HEK293 (cell line): Measurements from ENCODE around the gene KIF26B.

Source experiments
- CTCF ChIA-PET: fragments of 350-600 bp; formaldehyde crosslinking; extraction: SDS; loops from one replicate; lab custom pipeline; 2021; ENCODE audit warnings: antibody characterized with exemption; lab: Yijun Ruan, JAX
- POLR2A ChIA-PET: fragments of 300-600 bp; formaldehyde crosslinking; extraction: SDS; loops from one replicate; lab custom pipeline; 2020; ENCODE audit warnings: antibody characterized with exemption, inconsistent platforms; lab: Yijun Ruan, JAX
- H3K27ac ChIP-seq: fragments of 200-500 bp; sonication (Bioruptor generic); 2 replicates; pipeline ENCODE4 v1.5.1; 2014; ENCODE audit warnings: low read depth, low read length, control low read depth, inconsistent platforms; ENCODE audit errors: extremely low read depth
- H3K36me3 ChIP-seq, 2 experiments: fragments of 200-500 bp in 1 of 2; sonication (Bioruptor generic) in 1 of 2; 1 replicate in 1 of 2; 2 replicates in 1 of 2; pipeline ENCODE4 v1.5.1; 2014 to 2017; ENCODE audit warnings: inconsistent platforms in 2 of 2, low read length in 2 of 2; ENCODE audit not compliant: control insufficient read depth in 2 of 2, insufficient read depth in 1 of 2
- H3K4me1 ChIP-seq: fragments of 200-500 bp; sonication (Bioruptor generic); 2 replicates; pipeline ENCODE4 v1.5.1; 2014; ENCODE audit warnings: mild to moderate bottlenecking, low read length, inconsistent platforms; ENCODE audit not compliant: control insufficient read depth, insufficient read depth
- H3K4me3 ChIP-seq: 2 replicates; pipeline ENCODE4 v1.5.1; 2011; ENCODE audit warnings: low read depth, mild to moderate bottlenecking, control low read depth, low read length, moderate library complexity
- H3K9me3 ChIP-seq: fragments of 200-500 bp; sonication (Bioruptor generic); 2 replicates; pipeline ENCODE4 v1.5.1; 2014; ENCODE audit warnings: low read depth, low read length, inconsistent platforms; ENCODE audit not compliant: control insufficient read depth, insufficient read depth
- AEBP2 ChIP-seq: fragments of 450-650 bp; formaldehyde crosslinking; IDR thresholded peaks from 2 replicates; pipeline ENCODE4 v1.5.1; 2016; ENCODE audit warnings: missing biosample characterization, missing genetic modification characterization, borderline replicate concordance
- MYNN ChIP-seq: fragments of 450-650 bp; formaldehyde crosslinking; IDR thresholded peaks from 2 replicates; pipeline ENCODE4 v1.5.1; 2016; ENCODE audit warnings: missing biosample characterization, missing genetic modification characterization, borderline replicate concordance
- YY1 ChIP-seq: fragments of 450-650 bp; formaldehyde crosslinking; IDR thresholded peaks from 2 replicates; pipeline ENCODE4 v1.5.1; 2018; ENCODE audit warnings: missing biosample characterization, missing genetic modification characterization
- ZBTB11 ChIP-seq: fragments of 450-650 bp; formaldehyde crosslinking; conservative IDR thresholded peaks from 2 replicates; pipeline ENCODE4 v1.5.1; 2016; ENCODE audit warnings: low read depth, missing biosample characterization, missing genetic modification characterization
- ZBTB7A ChIP-seq: fragments of 450-650 bp; formaldehyde crosslinking; IDR thresholded peaks from 2 replicates; pipeline ENCODE4 v1.5.1; 2016; ENCODE audit warnings: low read depth, missing biosample characterization, missing genetic modification characterization
- ZFHX2 ChIP-seq: fragments of 450-650 bp; formaldehyde crosslinking; conservative IDR thresholded peaks from 2 replicates; pipeline ENCODE4 v1.5.1; 2016; ENCODE audit warnings: missing biosample characterization, missing genetic modification characterization
- ZNF18 ChIP-seq: fragments of 450-650 bp; formaldehyde crosslinking; IDR thresholded peaks from 2 replicates; pipeline ENCODE4 v1.5.1; 2016; ENCODE audit warnings: missing biosample characterization, missing genetic modification characterization
- ZNF221 ChIP-seq: fragments of 450-650 bp; formaldehyde crosslinking; IDR thresholded peaks from 2 replicates; pipeline ENCODE4 v1.5.1; 2017; ENCODE audit warnings: missing biosample characterization, missing genetic modification characterization, borderline replicate concordance
- ZNF266 ChIP-seq: fragments of 450-650 bp; formaldehyde crosslinking; IDR thresholded peaks from 2 replicates; pipeline ENCODE4 v1.5.1; 2016; ENCODE audit warnings: missing biosample characterization, missing genetic modification characterization, low read depth
- ZNF398 ChIP-seq: fragments of 450-650 bp; formaldehyde crosslinking; IDR thresholded peaks from 2 replicates; pipeline ENCODE4 v1.5.1; 2017; ENCODE audit warnings: missing biosample characterization, missing genetic modification characterization
- ZNF416 ChIP-seq: fragments of 450-650 bp; formaldehyde crosslinking; IDR thresholded peaks from 2 replicates; pipeline ENCODE4 v1.5.1; 2016; ENCODE audit warnings: missing biosample characterization, missing genetic modification characterization
- ZNF473 ChIP-seq: fragments of 450-650 bp; formaldehyde crosslinking; IDR thresholded peaks from 2 replicates; pipeline ENCODE4 v1.5.1; 2017; ENCODE audit warnings: missing biosample characterization, missing genetic modification characterization
- ZNF529 ChIP-seq: fragments of 450-650 bp; formaldehyde crosslinking; IDR thresholded peaks from 2 replicates; pipeline ENCODE4 v1.5.1; 2017; ENCODE audit warnings: missing genetic modification characterization, missing biosample characterization; ENCODE audit not compliant: insufficient replicate concordance
- ZNF530 ChIP-seq: fragments of 450-650 bp; formaldehyde crosslinking; IDR thresholded peaks from 2 replicates; pipeline ENCODE4 v1.5.1; 2016; ENCODE audit warnings: low read depth, missing biosample characterization, missing genetic modification characterization
- ZNF561 ChIP-seq: fragments of 450-650 bp; IDR thresholded peaks from 2 replicates; pipeline ENCODE4 v1.5.1; 2018; ENCODE audit warnings: missing biosample characterization, missing genetic modification characterization, borderline replicate concordance
- ZNF658 ChIP-seq: fragments of 450-650 bp; formaldehyde crosslinking; IDR thresholded peaks from 2 replicates; pipeline ENCODE4; 2016; ENCODE audit warnings: missing biosample characterization, missing genetic modification characterization
- ZNF768 ChIP-seq: fragments of 450-650 bp; formaldehyde crosslinking; IDR thresholded peaks from 2 replicates; pipeline ENCODE4 v1.5.1; 2018; ENCODE audit warnings: missing biosample characterization, mild to moderate bottlenecking, missing genetic modification characterization
- ZNF792 ChIP-seq: fragments of 450-650 bp; formaldehyde crosslinking; IDR thresholded peaks from 2 replicates; pipeline ENCODE4 v1.5.1; 2016; ENCODE audit warnings: missing biosample characterization, missing genetic modification characterization
- TF ChIP-seq, protein P1 (sequence below): fragments of 450-650 bp; formaldehyde crosslinking; IDR thresholded peaks from 2 replicates; pipeline ENCODE4 v1.5.1; 2016; ENCODE audit warnings: missing biosample characterization, missing genetic modification characterization

Gene KIF26B

DNA sequence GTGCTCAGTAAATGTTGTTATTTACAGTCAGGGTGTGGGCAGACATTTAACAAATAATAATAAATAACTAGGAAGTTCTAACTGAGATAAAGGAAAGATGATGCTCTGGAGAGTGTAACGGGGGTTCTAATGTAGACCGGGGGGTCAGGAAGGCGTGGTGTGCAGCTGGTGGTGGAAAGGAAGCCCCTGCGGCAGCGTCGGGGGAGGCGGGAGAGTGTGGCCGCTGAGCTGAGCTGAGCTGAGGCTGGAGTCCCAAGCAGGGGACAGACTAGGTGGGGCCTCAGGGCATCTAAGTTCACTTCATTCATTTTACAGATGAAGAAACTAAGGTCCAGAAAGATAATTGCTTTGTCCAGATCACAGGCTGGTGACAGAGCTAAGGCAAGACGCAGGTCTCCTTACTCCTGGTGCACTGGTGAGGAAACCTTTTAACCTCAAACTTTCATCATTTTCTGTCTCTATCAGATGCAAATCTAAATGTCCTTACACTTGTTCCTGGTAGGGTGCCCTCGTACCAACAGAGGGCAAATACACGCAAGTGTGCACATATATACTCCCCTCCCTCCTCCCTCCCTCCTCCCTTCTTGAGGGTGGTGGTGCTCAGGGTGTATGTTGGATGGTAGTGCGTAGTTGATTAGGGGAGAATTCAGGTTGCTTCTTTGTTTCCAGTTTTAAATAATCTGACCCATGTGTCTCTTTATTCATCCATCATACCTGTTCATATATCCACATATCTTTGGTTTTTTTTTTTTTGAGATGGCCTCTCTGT, 44.1 kb downstream of the KIF26B start (continued):
- no peak for TF ChIP-seq ZNF398
- TF ChIP-seq YY1 (tag by site-specific recombination): no peak
- TF ChIP-seq ZBTB11 (tag by site-specific recombination): no peak
- TF ChIP-seq ZNF221 (tag by site-specific recombination): no peak
- no peak for TF ChIP-seq AEBP2 (tag by site-specific recombination)
- no peak for TF ChIP-seq ZNF416 (tag by site-specific recombination)
- TF ChIP-seq ZNF792 (tag by site-specific recombination): no peak
- no peak for TF ChIP-seq ZNF530 (tag by site-specific recombination)

GRCh38 chr1:245200146-245200545, 45.4 kb downstream of the KIF26B start:
- Histone ChIP-seq H3K4me3 (no peak overlapping the region), H3K4me1 (no peaks in the 10 kb centered on the region), H3K27ac (no peak overlapping the region), H3K9me3 (no peaks in the 10 kb centered on the region), H3K36me3 (no peaks in the 10 kb centered on the region)
- TF ChIP-seq ZNF658 (tag by site-specific recombination) (no peak), MYNN (tag by site-specific recombination) (no peak), ZBTB7A (tag by site-specific recombination) (no peak), ZNF473 (tag by site-specific recombination) (no peak), ZNF266 (no peak), ZNF18 (tag by site-specific recombination) (no peak)
- ChIA-PET POLR2A (no interaction called here), CTCF (no interaction called here)

GRCh38 chr1:245201201-245201600, 46.4 kb downstream of the KIF26B start:
- TF ChIP-seq ZFHX2 (tag by site-specific recombination) (no peak), ZNF561 (tag by site-specific recombination) (no peak), ZNF529 (no peak), ZNF768 (tag by site-specific recombination) (no peak)
- TF ChIP-seq, protein P1, sequence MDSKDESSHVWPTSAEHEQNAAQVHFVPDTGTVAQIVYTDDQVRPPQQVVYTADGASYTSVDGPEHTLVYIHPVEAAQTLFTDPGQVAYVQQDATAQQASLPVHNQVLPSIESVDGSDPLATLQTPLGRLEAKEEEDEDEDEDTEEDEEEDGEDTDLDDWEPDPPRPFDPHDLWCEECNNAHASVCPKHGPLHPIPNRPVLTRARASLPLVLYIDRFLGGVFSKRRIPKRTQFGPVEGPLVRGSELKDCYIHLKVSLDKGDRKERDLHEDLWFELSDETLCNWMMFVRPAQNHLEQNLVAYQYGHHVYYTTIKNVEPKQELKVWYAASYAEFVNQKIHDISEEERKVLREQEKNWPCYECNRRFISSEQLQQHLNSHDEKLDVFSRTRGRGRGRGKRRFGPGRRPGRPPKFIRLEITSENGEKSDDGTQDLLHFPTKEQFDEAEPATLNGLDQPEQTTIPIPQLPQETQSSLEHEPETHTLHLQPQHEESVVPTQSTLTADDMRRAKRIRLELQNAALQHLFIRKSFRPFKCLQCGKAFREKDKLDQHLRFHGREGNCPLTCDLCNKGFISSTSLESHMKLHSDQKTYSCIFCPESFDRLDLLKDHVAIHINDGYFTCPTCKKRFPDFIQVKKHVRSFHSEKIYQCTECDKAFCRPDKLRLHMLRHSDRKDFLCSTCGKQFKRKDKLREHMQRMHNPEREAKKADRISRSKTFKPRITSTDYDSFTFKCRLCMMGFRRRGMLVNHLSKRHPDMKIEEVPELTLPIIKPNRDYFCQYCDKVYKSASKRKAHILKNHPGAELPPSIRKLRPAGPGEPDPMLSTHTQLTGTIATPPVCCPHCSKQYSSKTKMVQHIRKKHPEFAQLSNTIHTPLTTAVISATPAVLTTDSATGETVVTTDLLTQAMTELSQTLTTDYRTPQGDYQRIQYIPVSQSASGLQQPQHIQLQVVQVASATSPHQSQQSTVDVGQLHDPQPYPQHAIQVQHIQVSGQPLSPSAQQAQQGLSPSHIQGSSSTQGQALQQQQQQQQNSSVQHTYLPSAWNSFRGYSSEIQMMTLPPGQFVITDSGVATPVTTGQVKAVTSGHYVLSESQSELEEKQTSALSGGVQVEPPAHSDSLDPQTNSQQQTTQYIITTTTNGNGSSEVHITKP: no peak
- ChIA-PET CTCF (no interaction called here), POLR2A (no interaction called here)
- no peaks in the 10 kb centered on the region for H3K9me3 ChIP-seq
- H3K27ac ChIP-seq: no peak overlapping the region
- H3K4me3 ChIP-seq: no peak overlapping the region
- no peaks in the 10 kb centered on the region for H3K36me3 ChIP-seq
- no peaks in the 10 kb centered on the region for H3K4me1 ChIP-seq
